Tibial nerve (tissue), 4 donors: ENCODE results near the gene CAPN7. TPM values are rescaled to one million over a fixed set of nuclear protein-coding genes. Genes with fewer than 3 reads are reported as not detected.

Source experiments
- DNase-seq, 2 donors: peaks; one replicate each; pipeline ENCODE4 v3.0.0-alpha.2; 2019; ENCODE audit warnings: low spot score in 2 of 2
- H3K27ac ChIP-seq, 4 donors: fragments of 200-600 bp; sonication (generic) in 3 of 4; one replicate each; pipeline ENCODE4 v1.5.1; 2017 to 2019; ENCODE audit warnings: mild to moderate bottlenecking in 1 of 4
- H3K27me3 ChIP-seq, 2 donors: fragments of 200-600 bp; sonication (generic) in 1 of 2; one replicate each; pipeline versions ENCODE4 v1.5.1 to v1.6.0; 2017 to 2019
- H3K36me3 ChIP-seq, 3 donors: fragments of 200-600 bp; sonication (generic); one replicate each; pipeline ENCODE4 v1.5.1; 2018 to 2019
- H3K4me1 ChIP-seq, 4 donors: fragments of 200-600 bp; sonication (generic) in 3 of 4; one replicate each; pipeline ENCODE4 v1.5.1; 2017 to 2019
- H3K4me3 ChIP-seq, 4 donors: fragments of 200-600 bp; sonication (generic) in 3 of 4; one replicate each; pipeline ENCODE4 v1.5.1; 2017 to 2019; ENCODE audit warnings: mild to moderate bottlenecking in 1 of 4, moderate library complexity in 1 of 4
- H3K9me3 ChIP-seq, 4 donors: fragments of 200-600 bp; sonication (generic) in 3 of 4; one replicate each; pipeline ENCODE4 v1.5.1; 2017 to 2019
- CTCF ChIP-seq, 5 experiments: fragments of 200-600 bp in 3 of 5; fragments of 450-650 bp in 2 of 5; sonication (generic) in 3 of 5; IDR thresholded peaks; one replicate each; pipeline ENCODE4 v1.5.1; 2016 to 2019; ENCODE audit warnings: antibody characterized with exemption in 5 of 5, mild to moderate bottlenecking in 3 of 5, moderate library complexity in 2 of 5
- EP300 ChIP-seq, 2 donors: sonication (generic); formaldehyde crosslinking; IDR thresholded peaks; one replicate each; pipeline ENCODE4 v1.6.1; 2017; ENCODE audit warnings: antibody characterized with exemption in 2 of 2, mild to moderate bottlenecking in 1 of 2
- POLR2A ChIP-seq, 2 donors: fragments of 450-650 bp; IDR thresholded peaks; one replicate each; pipeline ENCODE4 v1.6.1; 2017; ENCODE audit warnings: antibody characterized with exemption in 2 of 2, mild to moderate bottlenecking in 2 of 2, moderate library complexity in 2 of 2
- WGBS, 2 donors: methylation state at CpG; one replicate each; pipeline ENCODE4 v1.1.5; 2018; 5-methylcytosine and 5-hydroxymethylcytosine counted together
- total RNA-seq, 4 donors: library from RNA; depleted of rRNA; stranded (reverse); fragments of >200 nt; gene quantifications; one replicate each; pipeline ENCODE4 v1.1.0, GENCODE V29; 2016

Gene CAPN7
- total RNA-seq, 4 donors from 2014 or later = 57.9 to 82.0 (median 74.2) TPM

GRCh38 chr3:15289661-15290060 is 83.6 kb downstream of the CAPN7 start:
- Histone ChIP-seq H3K4me3 (no peak overlapping the region), H3K27me3 (no peaks in the 10 kb centered on the region), H3K4me1 (peaks cover 0 to 99% (median 71%) of the 10 kb centered on the region in 4 donors), H3K9me3 (no peaks in the 10 kb centered on the region), H3K36me3 (peaks cover 0 to 3% (median 0%) of the 10 kb centered on the region in 3 donors), H3K27ac (peak overlapping the region; percentile 78 to 95 (median 92))
- no peak for DNase-seq
- 67 to 82% methylated on average over 1 of the region's 1 CpG for WGBS, 2 donors
- no peak for TF ChIP-seq POLR2A (IDR thresholded peaks at IDR 0.05)
- TF ChIP-seq EP300 (IDR thresholded peaks at IDR 0.05) = no peak

- no peak for DNase-seq
- TF ChIP-seq EP300 (IDR thresholded peaks at IDR 0.05) (no peak), CTCF (IDR thresholded peaks at IDR 0.05) (no peak), POLR2A (IDR thresholded peaks at IDR 0.05) (no peak)
- H3K27ac ChIP-seq = peak overlapping the region; percentile 78 to 95 (median 88)
- H3K36me3 ChIP-seq = peaks cover 0 to 3% (median 0%) of the 10 kb centered on the region in 3 donors
- H3K4me1 ChIP-seq = peaks cover 0 to 99% (median 73%) of the 10 kb centered on the region in 4 donors
- no peak overlapping the region for H3K4me3 ChIP-seq
- H3K27me3 ChIP-seq = no peaks in the 10 kb centered on the region
- 82 to 84% methylated on average over 3 of the region's 3 CpGs for WGBS, 2 donors
- H3K9me3 ChIP-seq = no peaks in the 10 kb centered on the region
These were observed 84.7 kb downstream of the CAPN7 start for GRCh38 chr3:15290736-15291135.

GRCh38 chr3:15291589-15292541 is 85.8 kb downstream of the CAPN7 start:
- DNase-seq = no peak
- no peaks in the 10 kb centered on the region for H3K36me3 ChIP-seq
- 38 to 49% methylated on average over 6 of the region's 6 CpGs for WGBS, 2 donors
- no peaks in the 10 kb centered on the region for H3K27me3 ChIP-seq
- TF ChIP-seq CTCF (IDR thresholded peaks at IDR 0.05) (no peak), EP300 (IDR thresholded peaks at IDR 0.05) (peak in 1 of 2 donors; percentile 24), POLR2A (IDR thresholded peaks at IDR 0.05) (no peak)
- H3K4me1 ChIP-seq = peaks cover 0 to 99% (median 69%) of the 10 kb centered on the region in 4 donors
- H3K27ac ChIP-seq = peak overlapping the region; percentile 78 to 95 (median 88)
- no peaks in the 10 kb centered on the region for H3K9me3 ChIP-seq
- H3K4me3 ChIP-seq = no peak overlapping the region

GRCh38 chr3:15292765-15293522 is 86.9 kb downstream of the CAPN7 start:
- TF ChIP-seq EP300 (IDR thresholded peaks at IDR 0.05) (peak; percentile 96 to 98), POLR2A (IDR thresholded peaks at IDR 0.05) (peak in 1 of 2 donors; percentile 15), CTCF (IDR thresholded peaks at IDR 0.05) (no peak)
- DNase-seq = peak in 1 of 2 donors; percentile 63
- peaks cover 0 to 99% (median 64%) of the 10 kb centered on the region in 4 donors for H3K4me1 ChIP-seq

GRCh38 chr3:15294929-15295328 is 88.9 kb downstream of the CAPN7 start:
- Histone ChIP-seq H3K36me3 (no peaks in the 10 kb centered on the region), H3K4me3 (no peak overlapping the region), H3K4me1 (peaks cover 0 to 97% (median 56%) of the 10 kb centered on the region in 4 donors), H3K27ac (peak overlapping the region; percentile 6 to 95 (median 86)), H3K9me3 (no peaks in the 10 kb centered on the region), H3K27me3 (no peaks in the 10 kb centered on the region)
- peak in 1 of 2 donors; percentile 50 for DNase-seq
- peak in 1 of 2 donors; percentile 5 for TF ChIP-seq POLR2A (IDR thresholded peaks at IDR 0.05)
- peak in 1 of 2 donors; percentile 32 for TF ChIP-seq EP300 (IDR thresholded peaks at IDR 0.05)
- no peak for TF ChIP-seq CTCF (IDR thresholded peaks at IDR 0.05)
- 76% methylated on average over 5 of the region's 5 CpGs for WGBS, 2 donors

More at GRCh38 chr3:15292765-15293522, 86.9 kb downstream of the CAPN7 start:
- Histone ChIP-seq H3K27ac (peak overlapping the region; percentile 78 to 95 (median 88)), H3K4me3 (no peak overlapping the region), H3K36me3 (no peaks in the 10 kb centered on the region), H3K27me3 (no peaks in the 10 kb centered on the region), H3K9me3 (no peaks in the 10 kb centered on the region)
- 17 to 24% methylated on average over 13 of the region's 13 CpGs for WGBS, 2 donors
